GM18520 (cell line): ENCODE results near the gene KDM3A.
"Not testable (repeated sequence)": the region's sequence is repeated elsewhere in the genome, so short reads cannot be mapped to it uniquely, and the experiment has no call there.

Experiments used
- ATAC-seq: cut with Tn5 transposase; IDR thresholded peaks from one replicate; pipeline ENCODE4 v1.9.1; 2021; ENCODE audit not compliant: unreplicated experiment

The KDM3A gene

GRCh38 chr2:86471637-86472036 is 30.5 kb downstream of the KDM3A start:
- no peak for ATAC-seq

GRCh38 chr2:86476092-86476491 is 34.9 kb downstream of the KDM3A start:
- ATAC-seq, result no peak

GRCh38 chr2:86476918-86477317 is 35.7 kb downstream of the KDM3A start:
- no peak for ATAC-seq

GRCh38 chr2:86477349-86477748 is 36.2 kb downstream of the KDM3A start:
- ATAC-seq, result no peak

GRCh38 chr2:86480105-86480504 is 38.9 kb downstream of the KDM3A start:
- no peak for ATAC-seq

- no peak for ATAC-seq
Observed at GRCh38 chr2:86482034-86482433, 40.9 kb downstream of the KDM3A start.

GRCh38 chr2:86484385-86484784 is 43.2 kb downstream of the KDM3A start:
- no peak for ATAC-seq

GRCh38 chr2:86485103-86485502 is 43.9 kb downstream of the KDM3A start:
- no peak for ATAC-seq

GRCh38 chr2:86485802-86486201 is 44.6 kb downstream of the KDM3A start:
- no peak for ATAC-seq

- no peak for ATAC-seq
Observed at GRCh38 chr2:86487062-86487461, 45.9 kb downstream of the KDM3A start.

- ATAC-seq, result no peak
Observed at GRCh38 chr2:86488561-86489250, 47.5 kb downstream of the KDM3A start.

- no peak for ATAC-seq
Observed at GRCh38 chr2:86489542-86489941, 48.4 kb downstream of the KDM3A start.

GRCh38 chr2:86490245-86490644 is 49.1 kb downstream of the KDM3A start:
- no peak for ATAC-seq

- no peak for ATAC-seq
Observed at GRCh38 chr2:86491088-86491487, 49.9 kb downstream of the KDM3A start.

GRCh38 chr2:86492048-86492453 is 50.9 kb downstream of the KDM3A start:
- no peak for ATAC-seq

GRCh38 chr2:86496391-86496790 is 55.2 kb downstream of the KDM3A start:
- ATAC-seq, result not testable (repeated sequence)

- no peak for ATAC-seq
Observed at GRCh38 chr2:86498468-86499260, 57.5 kb downstream of the KDM3A start.

- no peak for ATAC-seq
Observed at GRCh38 chr2:86499326-86499725, 58.2 kb downstream of the KDM3A start.

GRCh38 chr2:86500325-86501083 is 59.3 kb downstream of the KDM3A start:
- no peak for ATAC-seq

- ATAC-seq, result no peak
Observed at GRCh38 chr2:86507600-86507999, 66.4 kb downstream of the KDM3A start.

- no peak for ATAC-seq
Observed at GRCh38 chr2:86510436-86510933, 69.3 kb downstream of the KDM3A start.

GRCh38 chr2:86512034-86512433 is 70.9 kb downstream of the KDM3A start:
- no peak for ATAC-seq
